B cell (primary cell): ENCODE data around the gene OTULIN. TPM values are rescaled to one million over a fixed set of nuclear protein-coding genes. Genes with fewer than 3 reads are reported as not detected.

Experiments used
- ATAC-seq: fragments of 200-7000 bp; cut with Tn5 transposase; one replicate; pipeline ENCODE4 v1.10.0; 2021; ENCODE audit warnings: low read depth, mild to moderate bottlenecking, moderate number of reproducible peaks, moderate library complexity
- CTCF ChIA-PET: fragments of 350-600 bp; sonication (Branson Sonifier 250); formaldehyde crosslinking; loops from one replicate; lab custom pipeline; 2021; ENCODE audit warnings: antibody characterized with exemption, inconsistent platforms; lab: Charles Lee
- POLR2A ChIA-PET: fragments of 350-600 bp; sonication (Branson Sonifier 250); formaldehyde crosslinking; loops from one replicate; lab custom pipeline; 2021; ENCODE audit warnings: antibody characterized with exemption; lab: Charles Lee
- DNase-seq: peaks from one replicate; pipeline ENCODE4 v3.0.0; 2013
- H2AFZ ChIP-seq: 2 replicates; pipeline ENCODE4 v1.6.1; 2012; ENCODE audit warnings: mild to moderate bottlenecking, low read depth, low read length; ENCODE audit not compliant: insufficient read depth, poor library complexity, severe bottlenecking
- H3K27ac ChIP-seq, 2 donors: 1 replicate in 1 of 2; 2 replicates in 1 of 2; pipeline ENCODE4 v1.5.1; 2012 to 2013; ENCODE audit warnings: low read length in 2 of 2, mild to moderate bottlenecking in 2 of 2, moderate library complexity in 1 of 2
- H3K27me3 ChIP-seq, 4 experiments: fragments of 200-600 bp in 1 of 4; sonication (generic) in 1 of 4; replicated peaks in 1 of 4; 1 replicate in 2 of 4; 2 replicates in 2 of 4; pipeline versions ENCODE4 v1.6.1 to v1.7.0; 2013 to 2016; ENCODE audit warnings: low read length in 3 of 4, mild to moderate bottlenecking in 2 of 4, mixed read lengths in 1 of 4, moderate library complexity in 1 of 4; ENCODE audit not compliant: insufficient read depth in 4 of 4, control insufficient read depth in 3 of 4; ENCODE audit errors: control extremely low read depth in 1 of 4
- H3K36me3 ChIP-seq, 2 experiments: replicated peaks in 1 of 2; 1 replicate in 1 of 2; 2 replicates in 1 of 2; pipeline versions ENCODE4 v1.6.1 to v1.7.1; 2013; ENCODE audit warnings: low read length in 1 of 2; ENCODE audit not compliant: insufficient read depth in 2 of 2, control insufficient read depth in 1 of 2; ENCODE audit errors: control extremely low read depth in 1 of 2, extremely low read depth in 1 of 2
- H3K4me1 ChIP-seq, 2 donors: fragments of 200-600 bp in 1 of 2; sonication (generic) in 1 of 2; 1 replicate in 1 of 2; 2 replicates in 1 of 2; pipeline versions ENCODE4 v1.5.1 to v1.6.1; 2013 to 2017; ENCODE audit warnings: low read length in 2 of 2; ENCODE audit not compliant: control insufficient read depth in 2 of 2, insufficient read depth in 2 of 2
- H3K4me2 ChIP-seq: replicated peaks from 2 replicates; pipeline ENCODE3; 2012; ENCODE audit warnings: mild to moderate bottlenecking, low read depth, low read length; ENCODE audit not compliant: poor library complexity, severe bottlenecking
- H3K4me3 ChIP-seq, 5 experiments: fragments of 200-600 bp in 1 of 5; sonication (generic) in 1 of 5; 1 replicate in 3 of 5; 2 replicates in 2 of 5; pipeline versions ENCODE4 v1.5.1 to v1.7.0; 2011 to 2016; ENCODE audit warnings: low read length in 4 of 5, mild to moderate bottlenecking in 4 of 5, low read depth in 2 of 5, control low read depth in 1 of 5, moderate library complexity in 1 of 5; ENCODE audit not compliant: insufficient read depth in 1 of 5; ENCODE audit errors: control extremely low read depth in 1 of 5, extremely low read depth in 1 of 5
- H3K79me2 ChIP-seq: fragments of 200-600 bp; sonication (generic); one replicate; pipeline ENCODE4 v1.6.0; 2016; ENCODE audit warnings: low read length; ENCODE audit not compliant: control insufficient read depth, insufficient read depth
- H3K9ac ChIP-seq: fragments of 200-600 bp; sonication (generic); 2 replicates; pipeline ENCODE4 v1.6.1; 2017; ENCODE audit warnings: mild to moderate bottlenecking, low read length, moderate library complexity
- H3K9me3 ChIP-seq, 3 donors: one replicate each; pipeline versions ENCODE4 v1.6.1 to v1.7.1; 2013; ENCODE audit warnings: low read length in 2 of 3; ENCODE audit not compliant: control insufficient read depth in 2 of 3, insufficient read depth in 1 of 3; ENCODE audit errors: control extremely low read depth in 1 of 3
- H4K20me1 ChIP-seq: 2 replicates; pipeline ENCODE4 v1.6.0; 2012; ENCODE audit warnings: mild to moderate bottlenecking, low read length; ENCODE audit not compliant: insufficient read depth, control insufficient read depth, poor library complexity, severe bottlenecking
- H3K27ac Mint-ChIP-seq: one replicate; pipeline ENCODE4 v1.8.0; 2021; ENCODE audit warnings: mixed read lengths
- H3K27me3 Mint-ChIP-seq: one replicate; pipeline ENCODE4 v1.8.0; 2021; ENCODE audit warnings: mixed read lengths
- H3K4me1 Mint-ChIP-seq: one replicate; pipeline ENCODE4 v1.8.0; 2021; ENCODE audit warnings: mixed read lengths
- H3K4me3 Mint-ChIP-seq: one replicate; pipeline ENCODE4 v1.8.0; 2021; ENCODE audit warnings: mixed read lengths
- H3K9me3 Mint-ChIP-seq: one replicate; pipeline ENCODE4 v1.8.0; 2022; ENCODE audit warnings: mixed read lengths; ENCODE audit not compliant: insufficient read depth
- EZH2 ChIP-seq: IDR thresholded peaks from 2 replicates; pipeline ENCODE4 v1.6.1; 2012; ENCODE audit warnings: borderline replicate concordance, low read depth, mild to moderate bottlenecking, moderate library complexity, low read length; ENCODE audit not compliant: insufficient read depth, poor library complexity, severe bottlenecking
- WGBS: methylation state at CpG from one replicate; pipeline ENCODE4 v1.1.5; 2013; ENCODE audit warnings: missing lambda C conversion rate; ENCODE audit not compliant: insufficient coverage; 5-methylcytosine and 5-hydroxymethylcytosine counted together
- intact Hi-C: fragments of 100-400 bp; cut with micrococcal nuclease; formaldehyde crosslinking; loops from one replicate; pipeline ENCODE4 v1.10.0; 2022
- polyA plus RNA-seq: library from polyadenylated mRNA; depleted of rRNA; stranded (reverse); fragments of >200 nt; gene quantifications from 2 replicates; pipeline ENCODE4 v1.2.3, GENCODE V29; 2012
- total RNA-seq, 2 donors: library from RNA; stranded (reverse); fragments of 120-200 nt in 1 of 2; gene quantifications; 1 replicate in 1 of 2; 2 replicates in 1 of 2; pipeline versions ENCODE4 v1.2.3 to v1.2.4, GENCODE V29; 2013 to 2022
- TF ChIP-seq, protein P1 (sequence below): fragments of 200-600 bp; IDR thresholded peaks from one replicate; pipeline ENCODE4 v1.8.0; 2022; ENCODE audit warnings: antibody characterized with exemption, mild to moderate bottlenecking

The OTULIN gene
- total and polyA plus RNA-seq, 2 donors (not counting 1 experiment from before 2014, with no cell fraction given): 8.4 to 64.4 TPM

DNA sequence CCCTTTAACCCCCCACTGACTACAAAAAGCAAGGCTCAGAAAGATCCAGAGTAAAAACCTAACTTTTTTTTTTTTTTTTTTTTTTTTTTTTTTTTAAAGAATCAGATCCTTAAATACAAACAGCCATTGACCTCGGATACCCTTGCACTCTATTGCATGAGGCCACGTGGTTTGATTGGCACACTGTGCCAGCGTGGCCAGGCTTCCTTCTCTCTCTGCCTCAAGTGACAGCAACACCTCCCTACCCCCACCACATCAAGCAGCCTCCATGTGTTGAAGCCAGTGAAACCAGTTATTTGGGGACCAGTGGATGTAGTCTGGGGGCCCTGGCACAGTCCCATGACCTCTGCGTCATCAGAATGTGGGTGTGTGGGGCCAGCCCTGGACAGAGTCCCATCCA is 71.4 kb downstream of the OTULIN start:
- TF ChIP-seq, protein P1, sequence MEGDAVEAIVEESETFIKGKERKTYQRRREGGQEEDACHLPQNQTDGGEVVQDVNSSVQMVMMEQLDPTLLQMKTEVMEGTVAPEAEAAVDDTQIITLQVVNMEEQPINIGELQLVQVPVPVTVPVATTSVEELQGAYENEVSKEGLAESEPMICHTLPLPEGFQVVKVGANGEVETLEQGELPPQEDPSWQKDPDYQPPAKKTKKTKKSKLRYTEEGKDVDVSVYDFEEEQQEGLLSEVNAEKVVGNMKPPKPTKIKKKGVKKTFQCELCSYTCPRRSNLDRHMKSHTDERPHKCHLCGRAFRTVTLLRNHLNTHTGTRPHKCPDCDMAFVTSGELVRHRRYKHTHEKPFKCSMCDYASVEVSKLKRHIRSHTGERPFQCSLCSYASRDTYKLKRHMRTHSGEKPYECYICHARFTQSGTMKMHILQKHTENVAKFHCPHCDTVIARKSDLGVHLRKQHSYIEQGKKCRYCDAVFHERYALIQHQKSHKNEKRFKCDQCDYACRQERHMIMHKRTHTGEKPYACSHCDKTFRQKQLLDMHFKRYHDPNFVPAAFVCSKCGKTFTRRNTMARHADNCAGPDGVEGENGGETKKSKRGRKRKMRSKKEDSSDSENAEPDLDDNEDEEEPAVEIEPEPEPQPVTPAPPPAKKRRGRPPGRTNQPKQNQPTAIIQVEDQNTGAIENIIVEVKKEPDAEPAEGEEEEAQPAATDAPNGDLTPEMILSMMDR: no peak
- TF ChIP-seq EZH2: no peak
- no peaks in the 10 kb centered on the region for H3K79me2 ChIP-seq
- intact Hi-C loops: no loop called here
- peaks cover 0 to 6% of the 10 kb centered on the region in 2 experiments for H3K36me3 ChIP-seq
- H4K20me1 ChIP-seq: no peaks in the 10 kb centered on the region
- H3K27ac ChIP-seq: no peak overlapping the region
- H3K4me3 Mint-ChIP-seq: no peak overlapping the region
- no peaks in the 10 kb centered on the region for H3K4me1 Mint-ChIP-seq
- WGBS: 100% methylated on average over 2 of the region's 4 CpGs
- H3K27me3 Mint-ChIP-seq: no peaks in the 10 kb centered on the region
- H3K4me2 ChIP-seq: no peak overlapping the region
- H3K9me3 Mint-ChIP-seq: no peaks in the 10 kb centered on the region
- no peaks in the 10 kb centered on the region for H3K4me1 ChIP-seq
- DNase-seq (no peak), ATAC-seq (no peak)
- no peak overlapping the region for H2AFZ ChIP-seq
- no peak overlapping the region for H3K27ac Mint-ChIP-seq
- no peaks in the 10 kb centered on the region for H3K9me3 ChIP-seq
- ChIA-PET POLR2A (no interaction called here), CTCF (no interaction called here)
- H3K27me3 ChIP-seq: no peaks in the 10 kb centered on the region
- H3K9ac ChIP-seq: no peak overlapping the region
- H3K4me3 ChIP-seq: no peak overlapping the region

DNA sequence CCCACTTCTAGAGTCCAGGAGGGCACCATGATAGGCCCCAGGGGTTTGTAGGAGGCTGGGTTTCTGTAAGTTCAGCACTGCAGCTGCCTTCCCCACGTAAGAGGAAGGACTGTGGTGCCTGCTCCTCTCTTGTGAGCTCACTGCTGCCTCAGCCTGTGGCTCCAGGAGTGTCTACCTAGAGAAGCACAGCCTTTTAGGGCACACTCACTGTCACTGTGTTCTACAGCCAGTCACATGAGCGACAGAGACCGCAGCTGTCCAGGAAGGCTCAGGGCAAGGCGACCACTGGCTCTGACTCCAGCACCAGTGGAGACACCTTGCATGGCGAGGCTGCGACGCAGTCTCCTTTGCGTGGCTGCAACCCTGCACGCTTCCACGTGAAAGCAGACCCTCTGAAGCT is 72.8 kb downstream of the OTULIN start:
- H3K9me3 Mint-ChIP-seq: no peaks in the 10 kb centered on the region
- Histone ChIP-seq H3K4me1 (no peaks in the 10 kb centered on the region), H3K4me2 (no peak overlapping the region), H3K27ac (no peak overlapping the region), H3K4me3 (no peak overlapping the region), H2AFZ (no peak overlapping the region), H3K27me3 (no peaks in the 10 kb centered on the region), H4K20me1 (no peaks in the 10 kb centered on the region), H3K36me3 (peaks cover 0 to 15% of the 10 kb centered on the region in 2 experiments), H3K9me3 (no peaks in the 10 kb centered on the region), H3K9ac (no peak overlapping the region), H3K79me2 (no peaks in the 10 kb centered on the region)
- DNase-seq: no peak
- 100% methylated on average over 9 of the region's 10 CpGs for WGBS
- H3K27ac Mint-ChIP-seq: no peak overlapping the region
- TF ChIP-seq, protein P1: no peak
- no peak for TF ChIP-seq EZH2
- no peak for ATAC-seq
- POLR2A ChIA-PET: no interaction called here
- H3K4me1 Mint-ChIP-seq: no peaks in the 10 kb centered on the region
- CTCF ChIA-PET: no interaction called here
- H3K27me3 Mint-ChIP-seq: no peaks in the 10 kb centered on the region
- H3K4me3 Mint-ChIP-seq: no peak overlapping the region
- intact Hi-C loops: no loop called here
